Endothelial cell of umbilical vein (primary cell): ENCODE measurements around the gene TTLL11. TPM values are rescaled to one million over a fixed set of nuclear protein-coding genes. Genes with fewer than 3 reads are reported as not detected.

Source experiments
- BruUV-seq: library from RNA; stranded (reverse); fragments of 400-500 nt; replicated peaks from 2 replicates; lab custom pipeline; 2021; lab: Mats Ljungman, UMichigan
- CTCF ChIA-PET: fragments of 300-600, 350-600 bp; sonication (Branson Sonifier 250); formaldehyde crosslinking; loops from one replicate; lab custom pipeline; 2021; ENCODE audit warnings: antibody characterized with exemption, inconsistent platforms; lab: Charles Lee
- POLR2A ChIA-PET: fragments of 300-600, 350-600 bp; sonication (Branson Sonifier 250); formaldehyde crosslinking; loops from one replicate; lab custom pipeline; 2021; ENCODE audit warnings: antibody characterized with exemption, inconsistent platforms; lab: Charles Lee
- DNase-seq: peaks from one replicate; pipeline ENCODE4 v3.0.0-alpha.2; 2011; ENCODE audit warnings: low read depth, low spot score
- FAIRE-seq: peaks from 2 replicates; lab custom pipeline; 2011; peaks lifted over from hg19 to GRCh38; lab: Jason Lieb, UNC
- H2AFZ ChIP-seq: 2 replicates; pipeline ENCODE4 v1.6.0; 2012; ENCODE audit warnings: low read depth, low read length, control low read depth, inconsistent platforms
- H3K27ac ChIP-seq: 2 replicates; pipeline ENCODE4 v1.5.1; 2011; ENCODE audit warnings: low read depth, mild to moderate bottlenecking, control low read depth, low read length, moderate library complexity; ENCODE audit not compliant: insufficient read depth
- H3K27me3 ChIP-seq, 2 experiments: 2 replicates each; pipeline versions ENCODE4 v1.6.0 to v1.6.1; 2011; ENCODE audit warnings: low read length in 2 of 2, mixed read lengths in 1 of 2; ENCODE audit not compliant: control insufficient read depth in 2 of 2, insufficient read depth in 2 of 2
- H3K36me3 ChIP-seq, 2 experiments: 2 replicates in 1 of 2; 3 replicates in 1 of 2; pipeline ENCODE4 v1.5.1; 2011; ENCODE audit warnings: low read length in 2 of 2, mild to moderate bottlenecking in 1 of 2, moderate library complexity in 1 of 2; ENCODE audit not compliant: control insufficient read depth in 2 of 2, insufficient read depth in 2 of 2; ENCODE audit errors: extremely low read depth in 1 of 2
- H3K4me1 ChIP-seq: 3 replicates; pipeline ENCODE4 v1.5.1; 2011; ENCODE audit warnings: mild to moderate bottlenecking, low read length; ENCODE audit not compliant: control insufficient read depth, insufficient read depth; ENCODE audit errors: extremely low read depth
- H3K4me2 ChIP-seq: 2 replicates; pipeline ENCODE4 v1.6.1; 2011; ENCODE audit warnings: low read length, control low read depth, mixed read lengths; ENCODE audit not compliant: insufficient read depth
- H3K4me3 ChIP-seq, 3 experiments: fragments of 200-600 bp in 1 of 3; sonication (generic), shearing (Covaris generic) in 1 of 3; replicated peaks in 1 of 3; 2 replicates each; pipeline ENCODE4 v1.5.1; 2011 to 2016; ENCODE audit warnings: control low read depth in 3 of 3, low read length in 3 of 3, mild to moderate bottlenecking in 2 of 3, inconsistent platforms in 1 of 3, low read depth in 1 of 3, moderate library complexity in 1 of 3; ENCODE audit not compliant: insufficient read depth in 1 of 3
- H3K79me2 ChIP-seq: 2 replicates; pipeline ENCODE4 v1.6.0; 2012; ENCODE audit warnings: low read length, inconsistent platforms; ENCODE audit not compliant: control insufficient read depth, insufficient read depth
- H3K9ac ChIP-seq: replicated peaks from 2 replicates; pipeline ENCODE3; 2011; ENCODE audit warnings: low read length, control low read depth; ENCODE audit not compliant: insufficient read depth; ENCODE audit errors: extremely low read depth
- H3K9me1 ChIP-seq: replicated peaks from 3 replicates; pipeline ENCODE4 v1.6.0; 2011; ENCODE audit warnings: mild to moderate bottlenecking, low read length; ENCODE audit not compliant: control insufficient read depth, insufficient read depth; ENCODE audit errors: extremely low read depth
- H3K9me3 ChIP-seq: replicated peaks from 2 replicates; pipeline ENCODE4 v1.5.1; 2012; ENCODE audit warnings: low read length, inconsistent platforms; ENCODE audit not compliant: control insufficient read depth, insufficient read depth
- H4K20me1 ChIP-seq: replicated peaks from 2 replicates; pipeline ENCODE3; 2011; ENCODE audit warnings: mild to moderate bottlenecking, low read length; ENCODE audit not compliant: control insufficient read depth, insufficient read depth; ENCODE audit errors: extremely low read depth
- EZH2 ChIP-seq: IDR thresholded peaks from 2 replicates; pipeline ENCODE4 v1.6.1; 2012; ENCODE audit warnings: borderline replicate concordance, low read depth, mild to moderate bottlenecking, moderate library complexity, low read length, inconsistent platforms; ENCODE audit not compliant: severe bottlenecking
- FOS ChIP-seq: IDR thresholded peaks from 2 replicates; pipeline ENCODE4 v1.6.1; 2011; ENCODE audit warnings: mild to moderate bottlenecking, low read length, moderate library complexity, borderline replicate concordance; ENCODE audit not compliant: insufficient read depth
- JUN ChIP-seq: IDR thresholded peaks from 2 replicates; pipeline ENCODE4 v1.6.1; 2011; ENCODE audit warnings: borderline replicate concordance, low read depth; ENCODE audit not compliant: insufficient read length, insufficient read depth
- MAX ChIP-seq: IDR thresholded peaks from 2 replicates; pipeline ENCODE4 v1.6.1; 2011; ENCODE audit not compliant: insufficient read depth, insufficient read length
- POLR2AphosphoS5 ChIP-seq: IDR thresholded peaks from 2 replicates; pipeline ENCODE4 v1.6.1; 2012; ENCODE audit warnings: low read depth, mild to moderate bottlenecking, control low read depth, low read length, moderate library complexity; ENCODE audit not compliant: insufficient read depth
- dilution Hi-C: fragments of 300-500 bp; cut with MboI; formaldehyde crosslinking; loops from one replicate; pipeline ENCODE4 v1.15.0; 2019; ENCODE audit warnings: low sequenced_read_pairs; ENCODE audit not compliant: extremely low pct_ligation_motif_present
- intact Hi-C: fragments of 100-400 bp; cut with micrococcal nuclease; formaldehyde crosslinking; loops from one replicate; pipeline ENCODE4 v1.10.0; 2022
- polyA plus RNA-seq, 4 experiments: library from polyadenylated mRNA; depleted of rRNA in 3 of 4; stranded (reverse) in 3 of 4; unstranded in 1 of 4; fragments of >200 nt; gene quantifications; 2 replicates each; pipeline versions ENCODE4 v1.2.1 to v1.2.3, GENCODE V29; 2011 to 2012; ENCODE audit warnings: missing spikeins in 1 of 4
- total RNA-seq: library from RNA; stranded (reverse); gene quantifications from 2 replicates; pipeline ENCODE4 v1.2.3, GENCODE V29; 2021
- TF ChIP-seq, protein P1 (sequence below), 2 donors: IDR thresholded peaks; 1 replicate in 1 of 2; 2 replicates in 1 of 2; pipeline ENCODE4 v1.5.1; 2011; ENCODE audit warnings: low read length in 2 of 2, mild to moderate bottlenecking in 2 of 2, moderate library complexity in 2 of 2, control low read depth in 1 of 2, inconsistent platforms in 1 of 2, low read depth in 1 of 2; ENCODE audit not compliant: insufficient read depth in 1 of 2; ENCODE audit errors: extremely low read depth in 1 of 2

TTLL11 gene
- total and polyA plus RNA-seq, 2 donors (not counting 3 experiments of a cell fraction or from before 2014, with no cell fraction given), result 4.9 to 5.1 TPM

GRCh38 chr9:121815084-121815483 lies 278.0 kb downstream of the TTLL11 start:
- Histone ChIP-seq H3K9me3 (no peaks in the 10 kb centered on the region), H3K9me1 (no peaks in the 10 kb centered on the region), H2AFZ (no peak overlapping the region), H3K36me3 (no peaks in the 10 kb centered on the region), H3K4me1 (no peaks in the 10 kb centered on the region), H3K4me3 (no peak overlapping the region), H3K27ac (no peak overlapping the region), H3K4me2 (no peak overlapping the region), H3K9ac (no peak overlapping the region), H3K27me3 (no peaks in the 10 kb centered on the region), H3K79me2 (no peaks in the 10 kb centered on the region), H4K20me1 (no peaks in the 10 kb centered on the region)
- no TSS peak for BruUV-seq
- ChIA-PET POLR2A (no interaction called here), CTCF (no interaction called here)
- FAIRE-seq, result no peak
- DNase-seq, result no peak
- intact Hi-C loops (no loop called here), dilution Hi-C loops (no loop called here)
- TF ChIP-seq FOS, result no peak
- TF ChIP-seq EZH2, result no peak
- TF ChIP-seq, protein P1, sequence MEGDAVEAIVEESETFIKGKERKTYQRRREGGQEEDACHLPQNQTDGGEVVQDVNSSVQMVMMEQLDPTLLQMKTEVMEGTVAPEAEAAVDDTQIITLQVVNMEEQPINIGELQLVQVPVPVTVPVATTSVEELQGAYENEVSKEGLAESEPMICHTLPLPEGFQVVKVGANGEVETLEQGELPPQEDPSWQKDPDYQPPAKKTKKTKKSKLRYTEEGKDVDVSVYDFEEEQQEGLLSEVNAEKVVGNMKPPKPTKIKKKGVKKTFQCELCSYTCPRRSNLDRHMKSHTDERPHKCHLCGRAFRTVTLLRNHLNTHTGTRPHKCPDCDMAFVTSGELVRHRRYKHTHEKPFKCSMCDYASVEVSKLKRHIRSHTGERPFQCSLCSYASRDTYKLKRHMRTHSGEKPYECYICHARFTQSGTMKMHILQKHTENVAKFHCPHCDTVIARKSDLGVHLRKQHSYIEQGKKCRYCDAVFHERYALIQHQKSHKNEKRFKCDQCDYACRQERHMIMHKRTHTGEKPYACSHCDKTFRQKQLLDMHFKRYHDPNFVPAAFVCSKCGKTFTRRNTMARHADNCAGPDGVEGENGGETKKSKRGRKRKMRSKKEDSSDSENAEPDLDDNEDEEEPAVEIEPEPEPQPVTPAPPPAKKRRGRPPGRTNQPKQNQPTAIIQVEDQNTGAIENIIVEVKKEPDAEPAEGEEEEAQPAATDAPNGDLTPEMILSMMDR (IDR thresholded peaks at IDR 0.05; ENCODE audit: extremely low read depth in 1 of 2, insufficient read depth in 1 of 2, low read depth in 1 of 2, low read length in 2 of 2), result no peak
- no peak for TF ChIP-seq MAX
- no peak for TF ChIP-seq POLR2AphosphoS5
- no peak for TF ChIP-seq JUN
